Activated B cell treated with CpG ODN at 0.5 μM for 24 hours (primary cell): ENCODE measurements around the gene ANKRD33. TPM values are rescaled to one million over a fixed set of nuclear protein-coding genes. Genes with fewer than 3 reads are reported as not detected.

ENCODE experiments used
- ATAC-seq: fragments of 200-7000 bp; cut with Tn5 transposase; one replicate; pipeline ENCODE4 v1.10.0; 2021; ENCODE audit warnings: low read depth, mild to moderate bottlenecking, moderate library complexity
- CTCF ChIA-PET: fragments of 350-600 bp; sonication (Branson Sonifier 250); formaldehyde crosslinking; loops from one replicate; lab custom pipeline; 2021; ENCODE audit warnings: antibody characterized with exemption; lab: Charles Lee
- POLR2A ChIA-PET: fragments of 350-600 bp; sonication (Branson Sonifier 250); formaldehyde crosslinking; loops from one replicate; lab custom pipeline; 2021; ENCODE audit warnings: antibody characterized with exemption; lab: Charles Lee
- DNase-seq: peaks from one replicate; pipeline ENCODE4 v3.0.0; 2022
- H3K27ac Mint-ChIP-seq: one replicate; pipeline ENCODE4 v1.8.0; 2020; ENCODE audit warnings: mixed read lengths
- H3K27me3 Mint-ChIP-seq: one replicate; pipeline ENCODE4 v1.8.0; 2021; ENCODE audit warnings: mixed read lengths
- H3K36me3 Mint-ChIP-seq: one replicate; pipeline ENCODE4 v1.8.0; 2021; ENCODE audit warnings: low read depth, mixed read lengths
- H3K4me1 Mint-ChIP-seq: one replicate; pipeline ENCODE4 v1.8.0; 2021; ENCODE audit warnings: mixed read lengths
- H3K4me3 Mint-ChIP-seq: one replicate; pipeline ENCODE4 v1.8.0; 2020; ENCODE audit warnings: mild to moderate bottlenecking, mixed read lengths
- H3K9me3 Mint-ChIP-seq: one replicate; pipeline ENCODE4 v1.8.0; 2020; ENCODE audit warnings: mixed read lengths
- CTCF ChIP-seq: fragments of 200-600 bp; IDR thresholded peaks from one replicate; pipeline ENCODE4 v1.8.0; 2022; ENCODE audit warnings: antibody characterized with exemption, mild to moderate bottlenecking
- intact Hi-C: fragments of 100-400 bp; cut with micrococcal nuclease; formaldehyde crosslinking; loops from one replicate; pipeline ENCODE4 v1.15.1; 2024
- total RNA-seq: library from RNA; stranded (reverse); gene quantifications from 2 replicates; pipeline ENCODE4 v1.2.3, GENCODE V29; 2022

ANKRD33 gene
- total RNA-seq, 1 donor from 2014 or later: not detected

- Mint-ChIP-seq H3K9me3 (no peaks in the 10 kb centered on the region), H3K36me3 (no peaks in the 10 kb centered on the region), H3K27me3 (peaks cover 4% of the 10 kb centered on the region), H3K4me3 (no peak overlapping the region), H3K4me1 (no peaks in the 10 kb centered on the region), H3K27ac (no peak overlapping the region)
- intact Hi-C loops: no loop called here
- TF ChIP-seq CTCF: no peak
- ChIA-PET CTCF (interaction anchor here (0.8 kb wide), 1 partner anchor 10 kb away, joined by 4 read pairs; no protein-coding TSS in a partner anchor), POLR2A (no interaction called here)
- no peak for ATAC-seq
- no peak for DNase-seq
Measured at GRCh38 chr12:51915003-51915625, 27.2 kb downstream of the ANKRD33 start.

DNA sequence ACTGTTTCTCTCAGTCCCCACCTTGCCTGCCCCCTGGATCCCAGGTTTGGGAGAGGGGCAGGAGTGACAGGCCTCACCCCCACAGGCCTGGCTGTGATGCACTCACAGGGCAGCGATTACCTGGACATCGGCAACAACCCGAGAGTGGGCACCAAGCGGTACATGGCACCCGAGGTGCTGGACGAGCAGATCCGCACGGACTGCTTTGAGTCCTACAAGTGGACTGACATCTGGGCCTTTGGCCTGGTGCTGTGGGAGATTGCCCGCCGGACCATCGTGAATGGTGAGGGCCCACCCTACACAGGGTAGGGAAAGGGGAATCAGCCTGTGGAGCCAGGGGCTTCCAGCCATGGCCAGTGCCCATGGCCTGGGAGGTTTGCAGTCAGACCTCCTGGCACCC is 28.0 kb downstream of the ANKRD33 start:
- intact Hi-C loops: no loop called here
- no peaks in the 10 kb centered on the region for H3K36me3 Mint-ChIP-seq
- no peak for ATAC-seq
- CTCF ChIA-PET: no interaction called here
- H3K4me3 Mint-ChIP-seq: no peak overlapping the region
- DNase-seq: no peak
- H3K27me3 Mint-ChIP-seq: peaks cover 4% of the 10 kb centered on the region
- POLR2A ChIA-PET: no interaction called here
- no peak overlapping the region for H3K27ac Mint-ChIP-seq
- H3K9me3 Mint-ChIP-seq: no peaks in the 10 kb centered on the region
- no peak for TF ChIP-seq CTCF
- H3K4me1 Mint-ChIP-seq: no peaks in the 10 kb centered on the region

DNA sequence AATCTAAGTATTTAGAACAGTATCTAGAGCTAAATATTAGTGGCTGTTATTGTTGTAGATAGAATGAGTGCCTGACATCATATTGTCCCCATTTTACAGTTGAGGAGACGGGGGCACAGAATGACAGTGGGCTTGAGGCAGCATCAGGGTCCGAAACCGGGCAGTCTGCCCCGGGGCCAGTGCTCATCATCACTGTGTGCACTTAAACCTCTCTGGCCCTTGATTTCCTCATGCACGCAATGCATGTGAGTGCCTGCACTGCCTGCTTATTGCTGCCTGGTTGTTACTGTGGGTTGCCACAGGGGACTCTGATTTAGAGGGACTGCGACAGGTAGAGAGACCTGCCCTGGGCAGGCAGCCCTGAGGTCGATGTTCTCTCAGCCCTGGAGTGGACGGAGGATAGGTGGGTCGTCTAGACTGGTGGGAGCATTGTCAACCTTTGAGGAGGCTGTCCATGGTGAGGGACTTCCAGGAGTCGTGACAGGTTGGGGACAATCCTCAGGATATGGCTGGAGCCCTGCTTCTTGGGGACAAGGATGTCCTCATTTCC is 29.2 kb downstream of the ANKRD33 start:
- H3K4me3 Mint-ChIP-seq: no peak overlapping the region
- no peaks in the 10 kb centered on the region for H3K9me3 Mint-ChIP-seq
- CTCF ChIA-PET: no interaction called here
- no peak overlapping the region for H3K27ac Mint-ChIP-seq
- ATAC-seq (no peak), DNase-seq (no peak)
- no peak for TF ChIP-seq CTCF
- POLR2A ChIA-PET: no interaction called here
- H3K27me3 Mint-ChIP-seq: peaks cover 2% of the 10 kb centered on the region
- H3K4me1 Mint-ChIP-seq: no peaks in the 10 kb centered on the region
- H3K36me3 Mint-ChIP-seq: no peaks in the 10 kb centered on the region
- intact Hi-C loops: no loop called here

- H3K36me3 Mint-ChIP-seq: no peaks in the 10 kb centered on the region
- CTCF ChIA-PET: no interaction called here
- no peak overlapping the region for H3K27ac Mint-ChIP-seq
- no peaks in the 10 kb centered on the region for H3K27me3 Mint-ChIP-seq
- TF ChIP-seq CTCF: no peak
- POLR2A ChIA-PET: no interaction called here
- DNase-seq (no peak), ATAC-seq (no peak)
- intact Hi-C loops: no loop called here
- no peak overlapping the region for H3K4me3 Mint-ChIP-seq
- no peaks in the 10 kb centered on the region for H3K9me3 Mint-ChIP-seq
- peaks cover 6% of the 10 kb centered on the region for H3K4me1 Mint-ChIP-seq
Measured at GRCh38 chr12:51917746-51918453, 30.0 kb downstream of the ANKRD33 start.

- intact Hi-C loops: loop anchor here (5.0 kb wide), 1 partner anchor 33 kb away; the partner anchor contains the start of gene ANKRD33
- DNase-seq (no peak), ATAC-seq (no peak)
- no peaks in the 10 kb centered on the region for H3K27me3 Mint-ChIP-seq
- CTCF ChIA-PET: no interaction called here
- peaks cover 27% of the 10 kb centered on the region for H3K4me1 Mint-ChIP-seq
- no peak for TF ChIP-seq CTCF
- H3K27ac Mint-ChIP-seq: no peak overlapping the region
- no peaks in the 10 kb centered on the region for H3K36me3 Mint-ChIP-seq
- no peak overlapping the region for H3K4me3 Mint-ChIP-seq
- H3K9me3 Mint-ChIP-seq: no peaks in the 10 kb centered on the region
- POLR2A ChIA-PET: no interaction called here
Measured at GRCh38 chr12:51920046-51920445, 32.1 kb downstream of the ANKRD33 start.
